ENCODE measurements around the gene RAD51.

The RAD51 gene

DNA sequence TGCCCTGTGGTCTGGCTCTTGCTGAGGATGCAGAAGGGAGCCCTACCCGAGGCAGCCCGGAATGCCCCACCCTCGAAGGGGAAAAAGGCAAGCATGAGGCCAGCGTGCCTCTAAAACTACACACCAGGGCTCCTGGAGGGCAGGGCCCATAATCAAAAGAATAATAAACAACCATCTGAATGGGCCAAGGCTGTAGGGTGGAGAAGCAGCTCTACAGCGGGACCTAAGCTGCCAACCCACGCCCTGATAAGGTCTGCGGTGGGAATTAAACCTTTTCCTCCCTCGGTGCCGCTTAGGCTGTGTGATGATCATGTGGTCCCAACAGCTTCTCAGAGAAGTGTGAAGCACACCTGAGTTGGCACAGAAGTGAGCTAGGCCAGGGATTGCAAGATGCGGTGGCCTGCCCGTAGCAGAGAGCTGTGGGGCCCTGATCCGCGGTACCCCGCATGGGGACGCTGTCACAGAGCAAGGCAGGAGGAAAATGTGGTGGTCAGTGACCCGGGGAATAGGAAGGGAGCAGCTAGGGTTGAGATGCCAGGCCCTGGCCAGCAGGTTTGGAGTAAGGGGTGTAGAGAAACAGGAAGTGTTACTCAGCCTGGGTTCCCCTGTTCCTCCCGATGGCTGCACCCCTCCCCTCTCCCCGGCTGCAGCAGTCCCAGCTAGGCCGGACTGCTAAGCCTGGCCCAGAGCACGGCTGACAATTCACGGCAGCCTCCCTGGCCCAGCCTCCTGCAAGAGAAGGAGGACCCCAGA, 73.7 kb downstream of the RAD51 start:
- Histone ChIP-seq H3K9ac (no peak overlapping the region), H3K4me3 (ENCODE audit: low read depth, low read length) (no peak overlapping the region), H3K79me2 (no peaks in the 10 kb centered on the region), H2AFZ (no peak overlapping the region), H3K4me1 (peaks cover 3% of the 10 kb centered on the region), H3K4me2 (ENCODE audit: low read length) (no peak overlapping the region), H3K27ac (no peak overlapping the region), H3K36me3 (ENCODE audit: control insufficient read depth, insufficient read depth, low read length) (no peaks in the 10 kb centered on the region), H3K9me3 (ENCODE audit: control insufficient read depth, low read length) (no peaks in the 10 kb centered on the region), H3K27me3 (ENCODE audit: control insufficient read depth, insufficient read depth, low read length) (no peaks in the 10 kb centered on the region)
- TF ChIP-seq CTCF (IDR thresholded peaks at IDR 0.05) = no peak

DNA sequence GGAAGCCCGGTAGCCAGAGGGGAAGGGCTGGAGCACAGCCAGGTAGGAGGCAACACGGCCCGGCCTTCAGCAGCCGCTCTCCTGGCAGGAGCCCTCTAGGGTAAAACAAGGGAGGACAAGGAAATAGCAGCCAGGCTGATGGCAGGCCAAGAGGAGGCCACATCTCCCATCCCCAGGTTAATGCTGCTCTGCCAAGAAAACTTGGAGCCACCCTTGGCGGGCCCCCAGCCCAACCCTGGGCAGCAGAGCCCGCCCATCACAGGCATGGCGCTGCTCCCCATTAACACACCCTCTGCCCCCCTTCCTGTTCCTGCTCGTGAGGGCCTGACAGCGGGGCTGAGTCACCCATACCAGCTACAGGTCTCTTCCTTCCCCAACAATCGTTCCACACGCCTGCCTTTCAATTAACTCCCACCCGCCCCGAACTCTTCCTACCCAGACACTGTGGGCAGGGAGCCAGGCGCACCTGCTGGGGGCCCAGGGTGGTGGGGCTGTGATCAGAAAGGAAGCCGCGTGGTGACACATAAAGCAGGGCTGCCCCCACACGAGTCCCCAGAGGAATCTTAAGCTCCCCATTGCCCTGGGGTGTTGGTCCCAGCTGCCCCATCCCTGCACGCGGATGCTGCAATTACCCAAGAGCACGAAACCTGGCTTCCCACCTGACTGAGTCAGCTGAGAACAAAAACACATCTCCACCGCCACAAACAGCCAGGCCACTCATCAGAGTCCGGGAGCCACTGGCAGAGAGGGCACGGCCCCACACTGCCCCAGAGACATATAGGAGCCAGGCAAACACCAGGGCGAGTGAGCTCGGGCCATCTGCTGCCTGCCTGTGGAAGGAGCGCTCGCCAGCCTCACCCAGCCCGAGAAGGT, 74.5 kb downstream of the RAD51 start, which contains the start of gene C15orf62:
C15orf62 (plus strand) TSS at position 707 of the 873 bp plus-strand sequence. CDS start 516 bp downstream, outside the sequence.
- no peak within 1 kb of the TSS for H3K4me3 ChIP-seq (ENCODE audit: low read depth, low read length)
- H3K9me3 ChIP-seq (ENCODE audit: control insufficient read depth, low read length) = no peaks in the 10 kb centered on the region
- no peaks in the 10 kb centered on the region for H3K79me2 ChIP-seq
- H3K9ac ChIP-seq = no peak within 1 kb of the TSS
- no peaks in the 10 kb centered on the region for H3K27me3 ChIP-seq (ENCODE audit: control insufficient read depth, insufficient read depth, low read length)
- H3K4me1 ChIP-seq = peaks cover 3% of the 10 kb centered on the region
- no peak within 1 kb of the TSS for H2AFZ ChIP-seq
- H3K27ac ChIP-seq = no peak within 1 kb of the TSS
- TF ChIP-seq CTCF (IDR thresholded peaks at IDR 0.05) = no peak
- no peak within 1 kb of the TSS for H3K4me2 ChIP-seq (ENCODE audit: low read length)
- no peaks in the 10 kb centered on the region for H3K36me3 ChIP-seq (ENCODE audit: control insufficient read depth, insufficient read depth, low read length)

- H3K36me3 ChIP-seq (ENCODE audit: control insufficient read depth, insufficient read depth, low read length) = no peaks in the 10 kb centered on the region
- no peaks in the 10 kb centered on the region for H3K9me3 ChIP-seq (ENCODE audit: control insufficient read depth, low read length)
- no peak overlapping the region for H3K4me2 ChIP-seq (ENCODE audit: low read length)
- H3K9ac ChIP-seq = no peak overlapping the region
- no peak overlapping the region for H3K4me3 ChIP-seq (ENCODE audit: low read depth, low read length)
- no peaks in the 10 kb centered on the region for H3K4me1 ChIP-seq
- no peak overlapping the region for H3K27ac ChIP-seq
- H3K27me3 ChIP-seq (ENCODE audit: control insufficient read depth, insufficient read depth, low read length) = no peaks in the 10 kb centered on the region
- H3K79me2 ChIP-seq = no peaks in the 10 kb centered on the region
- no peak overlapping the region for H2AFZ ChIP-seq
- no peak for TF ChIP-seq CTCF (IDR thresholded peaks at IDR 0.05)
Observed at GRCh38 chr15:40770147-40770721, 75.3 kb downstream of the RAD51 start.

GRCh38 chr15:40771242-40771641, 76.3 kb downstream of the RAD51 start:
- no peak overlapping the region for H3K9ac ChIP-seq
- no peak overlapping the region for H2AFZ ChIP-seq
- no peak overlapping the region for H3K4me3 ChIP-seq (ENCODE audit: low read depth, low read length)
- no peaks in the 10 kb centered on the region for H3K9me3 ChIP-seq (ENCODE audit: control insufficient read depth, low read length)
- H3K4me2 ChIP-seq (ENCODE audit: low read length) = no peak overlapping the region
- no peak for TF ChIP-seq CTCF (IDR thresholded peaks at IDR 0.05)
- H3K36me3 ChIP-seq (ENCODE audit: control insufficient read depth, insufficient read depth, low read length) = no peaks in the 10 kb centered on the region
- no peaks in the 10 kb centered on the region for H3K4me1 ChIP-seq
- H3K27me3 ChIP-seq (ENCODE audit: control insufficient read depth, insufficient read depth, low read length) = no peaks in the 10 kb centered on the region
- H3K79me2 ChIP-seq = no peaks in the 10 kb centered on the region
- H3K27ac ChIP-seq = no peak overlapping the region
